ENCODE data around the gene OLIG1.

The OLIG1 gene

DNA sequence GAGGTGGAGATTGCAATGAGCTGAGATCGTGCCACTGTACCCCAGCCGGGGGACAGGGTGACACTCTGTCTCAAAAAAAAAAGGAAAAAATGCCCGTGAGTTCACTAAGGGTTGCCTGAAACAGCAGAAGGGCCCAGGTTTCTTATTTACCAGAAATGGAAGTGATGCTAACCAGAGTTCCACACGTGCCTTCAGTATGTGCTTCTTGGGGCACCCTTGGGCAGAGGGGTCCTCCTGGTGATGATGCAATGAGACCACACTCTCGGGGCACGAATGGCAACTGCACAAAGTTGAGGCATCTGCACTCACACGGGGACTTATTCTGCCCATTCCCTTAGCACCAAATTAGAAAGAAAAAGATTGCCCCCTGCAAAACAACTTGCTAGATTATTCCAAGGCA lies 29.2 kb downstream of the OLIG1 start:
- TF ChIP-seq, protein P1, sequence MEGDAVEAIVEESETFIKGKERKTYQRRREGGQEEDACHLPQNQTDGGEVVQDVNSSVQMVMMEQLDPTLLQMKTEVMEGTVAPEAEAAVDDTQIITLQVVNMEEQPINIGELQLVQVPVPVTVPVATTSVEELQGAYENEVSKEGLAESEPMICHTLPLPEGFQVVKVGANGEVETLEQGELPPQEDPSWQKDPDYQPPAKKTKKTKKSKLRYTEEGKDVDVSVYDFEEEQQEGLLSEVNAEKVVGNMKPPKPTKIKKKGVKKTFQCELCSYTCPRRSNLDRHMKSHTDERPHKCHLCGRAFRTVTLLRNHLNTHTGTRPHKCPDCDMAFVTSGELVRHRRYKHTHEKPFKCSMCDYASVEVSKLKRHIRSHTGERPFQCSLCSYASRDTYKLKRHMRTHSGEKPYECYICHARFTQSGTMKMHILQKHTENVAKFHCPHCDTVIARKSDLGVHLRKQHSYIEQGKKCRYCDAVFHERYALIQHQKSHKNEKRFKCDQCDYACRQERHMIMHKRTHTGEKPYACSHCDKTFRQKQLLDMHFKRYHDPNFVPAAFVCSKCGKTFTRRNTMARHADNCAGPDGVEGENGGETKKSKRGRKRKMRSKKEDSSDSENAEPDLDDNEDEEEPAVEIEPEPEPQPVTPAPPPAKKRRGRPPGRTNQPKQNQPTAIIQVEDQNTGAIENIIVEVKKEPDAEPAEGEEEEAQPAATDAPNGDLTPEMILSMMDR (conservative IDR thresholded peaks at IDR 0.05): no peak
- TF ChIP-seq ZFX (IDR thresholded peaks at IDR 0.05): no peak
- no peak overlapping the region for H3K27ac ChIP-seq

DNA sequence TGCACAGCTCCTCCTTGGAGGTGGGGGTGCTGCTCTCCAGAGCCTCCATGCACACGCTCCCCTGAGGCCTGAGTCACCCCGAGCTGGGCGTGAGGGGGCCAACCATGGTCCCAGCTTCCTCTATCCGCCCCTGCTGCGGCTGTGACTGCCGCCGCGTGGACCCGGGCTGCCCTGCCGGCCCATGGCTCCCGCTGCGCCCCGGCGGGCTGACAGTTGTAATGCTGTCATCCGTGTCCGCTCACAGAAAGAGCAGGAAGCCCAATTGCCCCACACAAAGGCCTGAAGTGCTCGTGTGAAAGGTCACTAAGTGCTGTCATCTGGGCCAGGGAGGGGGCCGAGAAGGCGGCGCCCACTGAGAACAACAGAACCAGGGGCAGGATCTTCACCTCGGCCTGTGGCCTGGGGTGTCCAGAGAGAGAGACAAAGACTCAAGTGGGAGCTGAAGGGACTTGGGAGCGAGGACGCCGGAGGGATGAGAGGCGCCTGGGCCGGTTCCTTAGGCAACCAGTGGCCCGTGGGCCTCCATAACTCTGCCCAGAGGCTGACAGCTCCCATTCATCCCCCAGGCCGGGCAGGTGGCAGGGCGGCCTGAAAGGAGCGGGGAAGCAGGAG lies 31.5 kb downstream of the OLIG1 start:
- no peak overlapping the region for H3K27ac ChIP-seq
- TF ChIP-seq, protein P1 (conservative IDR thresholded peaks at IDR 0.05): no peak
- no peak for TF ChIP-seq ZFX (IDR thresholded peaks at IDR 0.05)

DNA sequence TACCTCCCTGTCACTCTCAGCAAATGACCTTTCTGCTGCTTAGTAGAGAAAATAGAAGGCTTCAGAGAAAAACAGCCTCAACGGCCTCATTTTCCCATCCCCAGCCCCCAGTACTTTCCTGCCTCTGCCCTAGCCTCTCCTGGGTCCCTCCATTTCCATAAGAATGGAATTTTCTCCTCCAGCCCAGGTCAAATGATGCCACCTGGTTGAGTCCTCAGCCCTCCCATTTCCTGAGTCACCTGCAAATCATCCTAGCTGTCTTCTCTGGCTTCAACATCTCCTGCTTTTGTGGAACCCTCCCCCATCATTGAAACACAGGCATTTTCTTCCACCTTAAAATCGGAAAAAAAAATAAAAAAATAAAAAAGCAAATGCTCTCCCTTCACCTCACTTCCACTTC lies 35.1 kb downstream of the OLIG1 start:
- H3K27ac ChIP-seq: no peak overlapping the region
- no peak for TF ChIP-seq ZFX (IDR thresholded peaks at IDR 0.05)
- TF ChIP-seq, protein P1 (conservative IDR thresholded peaks at IDR 0.05): no peak

DNA sequence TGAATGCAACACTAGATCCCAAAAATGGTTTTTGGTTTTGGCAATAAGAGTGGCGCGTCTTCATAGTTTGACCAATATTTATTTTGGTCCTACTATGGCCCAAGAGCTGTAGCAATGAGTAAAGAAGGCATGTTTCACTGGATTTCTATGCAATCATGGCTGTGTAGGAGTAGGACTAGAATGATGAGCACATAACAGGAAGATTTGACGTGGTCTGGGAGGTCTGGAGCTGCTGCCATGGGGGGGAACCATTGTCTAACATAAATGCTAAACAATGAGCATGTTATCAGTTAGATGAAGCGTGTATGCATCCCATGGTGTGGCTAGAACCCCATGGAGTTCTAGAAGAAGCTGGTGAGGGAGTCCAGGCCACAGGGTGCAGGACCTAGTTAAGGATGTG lies 38.3 kb downstream of the OLIG1 start:
- TF ChIP-seq, protein P1 (conservative IDR thresholded peaks at IDR 0.05): no peak
- TF ChIP-seq ZFX (IDR thresholded peaks at IDR 0.05): no peak
- H3K27ac ChIP-seq: no peak overlapping the region

DNA sequence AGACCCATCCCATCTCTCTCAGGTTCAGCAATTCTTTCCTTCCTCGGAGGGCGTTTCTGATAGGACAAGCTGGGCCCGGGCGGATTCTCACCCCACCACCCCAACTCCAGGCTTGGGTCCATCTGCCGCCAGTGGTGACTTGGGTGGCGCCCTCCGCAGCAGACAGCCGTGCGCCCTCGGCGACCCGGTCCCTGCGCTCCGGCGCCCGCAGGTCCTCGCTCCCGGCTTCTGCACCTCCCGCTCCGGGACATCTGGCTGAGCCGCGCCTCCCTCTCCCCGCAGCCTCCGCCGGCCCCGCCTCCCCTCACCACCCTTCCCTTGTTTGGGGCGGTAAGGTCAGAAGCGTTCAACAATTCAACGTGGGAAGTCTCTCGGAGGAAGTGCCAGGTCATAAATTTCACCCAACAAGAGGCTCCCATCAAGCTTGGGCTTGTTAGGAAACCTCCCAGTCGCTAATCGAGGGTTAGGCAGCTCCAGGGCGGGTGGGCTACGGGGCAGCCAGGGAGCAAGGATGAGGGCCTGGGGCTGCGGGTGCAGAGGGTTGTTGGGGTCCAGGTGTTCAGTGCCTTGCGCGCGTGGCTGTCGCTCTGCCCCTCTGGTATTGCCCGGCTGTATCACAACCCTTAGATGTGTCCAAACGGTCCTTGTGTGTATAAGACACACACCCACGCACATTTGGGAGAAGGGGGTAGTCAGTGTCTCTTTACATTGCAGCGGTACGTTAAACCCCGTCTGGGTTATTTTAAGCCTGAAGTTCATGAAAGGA lies 39.8 kb downstream of the OLIG1 start:
- TF ChIP-seq, protein P1 (conservative IDR thresholded peaks at IDR 0.05): no peak
- no peak for TF ChIP-seq ZFX (IDR thresholded peaks at IDR 0.05)
- no peak overlapping the region for H3K27ac ChIP-seq

DNA sequence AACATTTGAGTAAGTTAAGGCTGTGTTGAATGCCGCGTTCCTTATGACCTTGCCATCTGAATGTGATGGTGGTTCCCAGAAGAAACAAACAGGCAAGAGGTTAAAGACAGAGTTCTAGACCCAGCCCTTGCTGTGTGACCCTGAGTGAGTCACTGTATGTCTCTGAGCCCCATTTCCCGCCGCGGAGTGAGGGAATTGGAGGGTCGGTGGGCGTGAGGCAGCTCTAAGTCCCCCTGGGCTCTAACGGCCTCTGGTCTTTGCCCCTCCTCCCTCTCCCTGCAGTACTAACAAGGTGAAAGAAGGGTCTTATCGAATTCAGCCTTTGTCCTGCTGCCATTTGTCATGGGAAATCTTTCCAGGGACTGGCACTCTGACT lies 40.4 kb downstream of the OLIG1 start:
- TF ChIP-seq ZFX (IDR thresholded peaks at IDR 0.05): no peak
- TF ChIP-seq, protein P1 (conservative IDR thresholded peaks at IDR 0.05): no peak
- H3K27ac ChIP-seq: no peak overlapping the region

DNA sequence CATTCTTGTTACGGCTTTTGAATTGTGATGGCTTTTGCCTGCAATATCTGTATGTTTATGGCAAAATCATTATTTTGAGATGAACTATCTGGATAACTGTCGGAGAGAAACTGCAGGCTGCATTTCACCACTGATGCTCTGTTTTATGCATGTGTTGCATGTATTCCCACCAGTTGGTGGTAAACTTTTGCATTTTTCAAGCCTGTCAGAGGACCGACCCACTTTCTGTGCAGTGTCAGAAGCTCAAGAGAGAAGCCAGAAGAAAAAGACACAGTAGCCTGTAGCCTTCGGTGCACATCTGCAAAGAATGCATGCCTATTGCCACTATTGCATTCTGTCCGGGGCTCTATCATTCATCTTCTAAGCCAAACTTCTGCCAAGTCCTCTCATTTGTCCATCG lies 41.6 kb downstream of the OLIG1 start:
- no peak overlapping the region for H3K27ac ChIP-seq
- TF ChIP-seq, protein P1 (conservative IDR thresholded peaks at IDR 0.05): no peak
- TF ChIP-seq ZFX (IDR thresholded peaks at IDR 0.05): no peak

All from C4-2B (cell line).